Fibroblast of mammary gland (primary cell): ENCODE measurements around the gene CERS4.
A peak's percentile ranks its signal among the peaks of the same experiment; 100 is the strongest.
"Not testable (repeated sequence)": the region's sequence is repeated elsewhere in the genome, so short reads cannot be mapped to it uniquely, and the experiment has no call there.

Experiments used
- DNase-seq: peaks from one replicate; pipeline ENCODE4 v3.0.0-alpha.2; 2010; ENCODE audit warnings: low read depth
- H3K4me3 ChIP-seq: 2 replicates; pipeline ENCODE4 v1.5.1; 2011; ENCODE audit warnings: low read depth, mild to moderate bottlenecking, low read length, moderate library complexity; ENCODE audit not compliant: control insufficient read depth
- TF ChIP-seq, protein P1 (sequence below): conservative IDR thresholded peaks from 2 replicates; pipeline ENCODE4 v1.5.1; 2011; ENCODE audit warnings: low read depth, low read length, inconsistent platforms; ENCODE audit not compliant: control insufficient read depth, insufficient read depth

Gene CERS4

DNA sequence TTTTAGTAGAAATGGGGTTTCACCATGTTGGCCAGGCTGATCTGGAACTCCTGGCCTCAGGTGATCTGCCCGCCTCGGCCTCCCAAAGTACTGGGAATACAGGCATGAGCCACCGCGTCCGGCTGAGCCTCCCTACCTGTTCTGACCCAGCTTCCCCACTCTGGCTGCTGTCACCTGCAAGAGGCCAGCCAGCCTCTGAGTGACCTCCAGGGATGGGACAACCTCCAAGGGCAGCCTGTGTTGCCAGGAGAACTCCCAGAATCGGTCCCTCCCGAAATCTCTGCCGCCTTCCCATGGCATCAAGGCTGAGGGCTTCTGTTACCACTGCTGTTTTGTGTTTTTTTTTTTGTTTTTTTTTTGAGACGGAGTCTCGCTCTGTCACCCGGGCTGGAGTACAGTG lies 11.3 kb downstream of the CERS4 start:
- no peak for DNase-seq
- H3K4me3 ChIP-seq = no peak overlapping the region
- TF ChIP-seq, protein P1, sequence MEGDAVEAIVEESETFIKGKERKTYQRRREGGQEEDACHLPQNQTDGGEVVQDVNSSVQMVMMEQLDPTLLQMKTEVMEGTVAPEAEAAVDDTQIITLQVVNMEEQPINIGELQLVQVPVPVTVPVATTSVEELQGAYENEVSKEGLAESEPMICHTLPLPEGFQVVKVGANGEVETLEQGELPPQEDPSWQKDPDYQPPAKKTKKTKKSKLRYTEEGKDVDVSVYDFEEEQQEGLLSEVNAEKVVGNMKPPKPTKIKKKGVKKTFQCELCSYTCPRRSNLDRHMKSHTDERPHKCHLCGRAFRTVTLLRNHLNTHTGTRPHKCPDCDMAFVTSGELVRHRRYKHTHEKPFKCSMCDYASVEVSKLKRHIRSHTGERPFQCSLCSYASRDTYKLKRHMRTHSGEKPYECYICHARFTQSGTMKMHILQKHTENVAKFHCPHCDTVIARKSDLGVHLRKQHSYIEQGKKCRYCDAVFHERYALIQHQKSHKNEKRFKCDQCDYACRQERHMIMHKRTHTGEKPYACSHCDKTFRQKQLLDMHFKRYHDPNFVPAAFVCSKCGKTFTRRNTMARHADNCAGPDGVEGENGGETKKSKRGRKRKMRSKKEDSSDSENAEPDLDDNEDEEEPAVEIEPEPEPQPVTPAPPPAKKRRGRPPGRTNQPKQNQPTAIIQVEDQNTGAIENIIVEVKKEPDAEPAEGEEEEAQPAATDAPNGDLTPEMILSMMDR = no peak

DNA sequence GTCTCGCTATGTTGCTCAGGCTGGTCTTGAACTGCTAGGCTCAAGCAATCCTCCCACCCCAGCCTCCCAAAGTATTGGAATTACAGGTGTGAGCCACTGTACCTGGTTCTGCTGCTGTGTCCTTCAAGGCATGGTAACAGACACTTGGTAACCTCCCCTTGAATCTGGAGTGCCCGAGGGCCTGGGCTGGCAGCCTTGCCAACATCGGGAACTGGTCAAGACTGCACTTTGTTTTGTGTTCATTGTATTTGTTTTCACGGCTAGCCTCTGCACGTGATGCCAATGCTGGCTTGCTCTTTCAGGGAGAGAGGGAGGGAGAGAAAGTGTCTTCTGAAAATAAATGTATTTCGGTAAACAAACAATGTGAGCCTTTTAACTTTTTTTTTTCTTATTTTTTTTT lies 12.0 kb downstream of the CERS4 start:
- no peak overlapping the region for H3K4me3 ChIP-seq
- DNase-seq = no peak
- TF ChIP-seq, protein P1 = no peak

DNA sequence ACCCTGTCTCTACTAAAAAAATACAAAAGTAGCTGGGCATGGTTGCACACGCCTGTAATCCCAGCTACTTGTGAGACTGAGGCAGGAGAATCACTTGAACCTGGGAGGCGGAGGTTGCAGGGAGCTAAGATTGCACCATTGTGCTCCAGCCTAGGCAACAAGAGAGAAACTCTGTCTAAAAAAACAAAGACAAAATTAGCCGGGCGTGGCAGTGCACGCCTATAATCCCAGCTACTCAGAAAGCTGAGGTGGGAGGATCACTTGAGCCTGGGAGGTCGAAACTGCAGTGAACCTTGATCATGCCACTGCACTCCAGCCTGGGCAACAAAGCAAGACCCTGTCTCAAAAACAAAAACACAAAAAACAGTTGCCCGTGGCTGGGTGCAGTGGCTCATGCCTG lies 14.3 kb downstream of the CERS4 start:
- DNase-seq, H3K4me3 ChIP-seq: not testable (repeated sequence)

DNA sequence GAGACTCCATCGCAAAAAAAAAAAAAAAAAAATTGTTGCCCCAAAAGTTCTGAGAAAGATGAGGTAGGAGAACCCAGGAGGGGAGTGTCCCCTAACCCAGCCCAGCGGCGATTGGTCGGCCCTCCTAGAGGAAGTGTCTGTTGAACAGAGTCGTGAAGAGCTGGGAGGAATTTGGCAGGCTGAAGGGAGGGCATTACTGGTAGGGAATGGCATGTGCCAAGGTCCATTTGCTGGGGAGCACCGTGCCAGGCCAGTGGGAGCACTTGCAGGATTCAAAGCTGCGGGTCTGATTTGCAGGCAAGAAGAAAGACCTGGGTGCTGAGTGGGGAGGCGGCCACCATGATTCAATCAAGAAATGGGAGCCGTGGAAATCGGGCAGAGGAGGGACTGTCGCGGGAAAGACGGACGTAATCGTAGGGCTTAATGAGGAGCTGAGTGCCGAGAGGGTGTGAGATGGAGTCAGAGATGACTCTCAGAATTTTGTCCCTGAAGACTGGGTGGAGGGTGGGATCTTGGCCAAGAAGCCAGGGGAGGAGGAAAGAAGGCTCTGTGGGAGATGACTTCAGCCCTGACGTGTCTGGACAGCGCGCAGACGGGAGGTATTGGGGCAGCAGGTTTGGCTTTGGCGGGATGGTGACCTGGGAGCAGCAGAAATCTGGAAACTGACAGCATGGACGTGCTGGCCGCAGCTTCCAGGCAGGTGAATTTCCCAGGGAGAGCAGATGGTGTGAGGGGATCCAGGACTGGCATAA lies 15.4 kb downstream of the CERS4 start:
- TF ChIP-seq, protein P1 = no peak
- peak; percentile 75 for DNase-seq
- no peak overlapping the region for H3K4me3 ChIP-seq

DNA sequence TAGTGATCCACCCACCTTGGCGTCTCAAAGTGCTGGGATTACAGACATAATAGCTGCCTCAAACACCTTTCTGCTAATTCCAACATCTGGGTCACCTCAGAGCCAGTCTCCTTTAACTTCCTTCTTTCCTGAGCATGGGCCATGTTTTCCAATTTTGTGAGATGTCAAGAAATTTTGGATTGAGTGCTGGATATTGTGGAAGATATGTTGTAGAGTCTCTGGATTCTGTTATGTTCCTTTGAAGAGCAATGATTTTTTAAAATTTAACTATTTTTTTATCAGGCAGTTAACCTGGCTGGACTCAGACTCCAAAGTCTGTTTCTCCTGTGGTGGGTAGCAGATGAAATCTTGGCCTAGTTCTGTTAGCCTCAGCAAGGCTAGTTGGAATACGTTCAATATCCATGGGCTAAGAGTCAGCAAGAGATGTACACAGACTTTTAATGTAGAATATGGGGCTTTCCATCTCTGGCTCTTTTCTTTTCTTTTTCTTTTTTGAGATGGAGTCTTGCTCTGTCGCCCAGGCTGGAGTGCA lies 22.0 kb downstream of the CERS4 start:
- TF ChIP-seq, protein P1 = no peak
- no peak for DNase-seq
- H3K4me3 ChIP-seq = no peak overlapping the region

DNA sequence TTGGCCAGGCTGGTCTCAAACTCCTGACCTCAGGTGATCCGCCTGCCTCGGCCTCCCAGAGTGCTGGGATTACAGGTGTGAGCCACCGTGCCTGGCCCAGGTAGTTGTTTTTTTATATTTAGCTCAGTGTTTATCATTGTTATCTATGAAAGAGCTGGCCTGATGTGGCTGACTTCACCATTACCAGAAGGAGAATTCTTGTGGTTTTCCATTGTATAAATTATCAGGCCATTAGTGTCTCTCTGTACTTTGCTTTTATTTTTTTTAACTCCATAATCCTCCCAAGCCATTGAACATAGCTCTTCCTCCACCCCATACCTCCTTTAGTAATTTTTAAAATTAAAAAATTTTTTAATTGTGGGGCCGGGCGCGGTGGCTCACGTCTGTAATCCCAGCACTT lies 24.2 kb downstream of the CERS4 start:
- no peak for DNase-seq

DNA sequence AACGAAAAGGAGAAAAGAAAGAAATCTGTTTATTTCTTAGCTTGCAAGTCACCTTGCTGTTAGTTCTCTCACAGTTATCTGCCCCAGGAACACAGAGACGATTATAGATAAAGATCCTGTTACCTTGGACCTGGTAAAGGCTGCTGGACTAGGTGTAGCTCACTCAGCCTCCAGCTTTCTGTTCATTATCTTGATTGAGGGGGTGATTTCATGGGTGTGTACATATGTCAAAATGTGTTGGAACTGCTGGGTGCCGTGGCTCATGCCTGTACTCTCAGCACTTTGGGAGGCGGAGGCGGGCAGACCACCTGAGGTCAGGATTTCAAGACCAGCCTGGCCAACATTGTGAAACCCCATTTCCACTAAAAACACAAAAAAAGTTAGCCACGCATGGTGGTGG lies 27.9 kb downstream of the CERS4 start:
- DNase-seq = no peak
- H3K4me3 ChIP-seq = no peak overlapping the region
- TF ChIP-seq, protein P1 = no peak

More for the DNA sequence above, 24.2 kb downstream of the CERS4 start:
- TF ChIP-seq, protein P1 = no peak
- H3K4me3 ChIP-seq = no peak overlapping the region
